ENCODE measurements around the gene ABHD2. TPM values are rescaled to one million over a fixed set of nuclear protein-coding genes. Genes with fewer than 3 reads are reported as not detected.

The ABHD2 gene
- total RNA-seq, 1 experiment from 2014 or later = 15.6 TPM

- DNase-seq = no peak
- no peak overlapping the region for H3K4me3 Mint-ChIP-seq
- Histone ChIP-seq H3K23me2 (ENCODE audit: insufficient read length, low read depth, low read length, poor library complexity, severe bottlenecking) (no peaks in the 10 kb centered on the region), H3K27me3 (ENCODE audit: insufficient read depth, low read length) (no peaks in the 10 kb centered on the region), H4K5ac (ENCODE audit: insufficient read length, low read depth, low read length) (no peak overlapping the region), H2BK120ac (ENCODE audit: low read depth, low read length, poor library complexity, severe bottlenecking) (no peak overlapping the region), H2AFZ (ENCODE audit: low read length) (no peak overlapping the region), H3K27ac (ENCODE audit: insufficient read length, low read depth, low read length) (no peak overlapping the region), H3K4me2 (ENCODE audit: insufficient read depth, insufficient read length, low read length) (no peak overlapping the region), H2BK12ac (ENCODE audit: insufficient read length, low read depth, low read length) (no peak overlapping the region), H2BK5ac (ENCODE audit: insufficient read length, low read length) (no peak overlapping the region), H3K9me3 (ENCODE audit: control insufficient read depth, low read depth, low read length) (no peaks in the 10 kb centered on the region), H3K4me1 (ENCODE audit: insufficient read depth, low read length) (no peaks in the 10 kb centered on the region), H3K14ac (ENCODE audit: insufficient read depth, low read length) (no peak overlapping the region), H4K8ac (replicated peaks; ENCODE audit: insufficient read length, low read depth, low read length) (no peak overlapping the region), H3K56ac (ENCODE audit: insufficient read length, low read depth, low read length) (no peak overlapping the region), H3T11ph (ENCODE audit: low read length) (no peak overlapping the region), H3K23ac (ENCODE audit: insufficient read length, low read depth, low read length) (no peak overlapping the region), H3K18ac (ENCODE audit: insufficient read length, low read depth, low read length) (no peak overlapping the region), H2AK5ac (ENCODE audit: insufficient read length, low read length) (no peak overlapping the region), H2BK15ac (ENCODE audit: low read depth, low read length) (no peak overlapping the region), H3K9ac (ENCODE audit: extremely low read depth, insufficient read length, low read length) (no peak overlapping the region), H3K79me1 (ENCODE audit: insufficient read depth, low read depth, low read length, poor library complexity, severe bottlenecking) (no peaks in the 10 kb centered on the region), H4K91ac (ENCODE audit: insufficient read length, low read depth, low read length) (no peak overlapping the region), H4K20me1 (ENCODE audit: control insufficient read depth, insufficient read depth, insufficient read length) (no peaks in the 10 kb centered on the region), H3K4ac (ENCODE audit: low read depth, low read length) (no peak overlapping the region), H2BK20ac (ENCODE audit: low read depth, low read length, poor library complexity, severe bottlenecking) (no peak overlapping the region), H3K79me2 (ENCODE audit: insufficient read depth, low read length) (no peaks in the 10 kb centered on the region)
- H3K27me3 Mint-ChIP-seq (ENCODE audit: low read depth) = no peaks in the 10 kb centered on the region
- H3K36me3 Mint-ChIP-seq (ENCODE audit: insufficient read depth in 1 of 3, low read depth in 3 of 3) = no peaks in the 10 kb centered on the region; a peak in 1 of 7 replicates
- no peak for TF ChIP-seq CTCF (conservative IDR thresholded peaks at IDR 0.05)
- H3K9me3 Mint-ChIP-seq = no peaks in the 10 kb centered on the region
- H3K27ac Mint-ChIP-seq = no peak overlapping the region
- peaks cover 6 to 8% of the 10 kb centered on the region in 2 experiments for H3K4me1 Mint-ChIP-seq
- no CpG with 5 or more reads among the region's 10 CpGs for WGBS (ENCODE audit: extremely low coverage, insufficient read length, low lambda C conversion rate)
These were observed 50.9 kb downstream of the ABHD2 start for GRCh38 chr15:89138999-89139612.
